GM12875 (cell line): ENCODE data around the gene SMAD3.

Experiments
- H3K4me3 ChIP-seq: one replicate; pipeline ENCODE4 v1.5.1; 2011; ENCODE audit warnings: low read depth, low read length, control low read depth
- TF ChIP-seq, protein P1 (sequence below): IDR thresholded peaks from 2 replicates; pipeline ENCODE4 v1.5.1; 2011; ENCODE audit warnings: low read depth, mild to moderate bottlenecking, control low read depth, inconsistent platforms, low read length, moderate library complexity, borderline replicate concordance; ENCODE audit not compliant: insufficient read depth

The SMAD3 gene

DNA sequence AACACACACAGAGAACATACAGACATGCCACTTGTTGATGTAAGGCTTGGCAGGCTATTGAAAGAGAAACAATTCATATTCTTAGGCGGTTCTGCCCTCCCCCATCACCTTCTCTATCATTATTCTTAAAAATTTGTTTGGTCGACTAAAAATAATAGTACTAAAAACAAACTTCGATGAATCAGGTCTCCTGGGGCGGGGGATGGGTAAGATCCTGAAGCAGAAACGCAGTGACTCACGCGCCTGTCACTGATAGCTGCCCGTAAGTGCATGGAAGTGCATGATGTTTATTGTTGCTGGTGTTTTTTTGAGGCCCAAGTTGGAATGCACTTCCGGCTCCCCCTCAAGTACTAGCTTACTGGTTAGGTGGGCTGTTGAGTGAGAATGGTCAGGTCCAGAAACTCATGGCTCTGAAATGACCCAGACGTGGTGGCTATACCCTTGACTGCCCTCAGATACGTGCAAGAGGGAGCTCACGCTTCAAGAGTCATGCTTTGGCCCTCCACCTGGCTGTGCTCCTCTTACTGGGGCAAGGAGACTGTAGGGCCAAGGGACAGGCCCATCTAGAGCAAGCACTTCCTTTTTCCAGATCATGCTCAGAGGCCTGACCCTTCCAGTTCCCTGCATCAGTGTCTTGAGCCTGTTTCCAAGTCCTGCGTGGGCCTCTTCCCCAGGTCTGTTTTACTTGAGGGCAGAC, 10.9 kb downstream of the SMAD3 start:
- TF ChIP-seq, protein P1, sequence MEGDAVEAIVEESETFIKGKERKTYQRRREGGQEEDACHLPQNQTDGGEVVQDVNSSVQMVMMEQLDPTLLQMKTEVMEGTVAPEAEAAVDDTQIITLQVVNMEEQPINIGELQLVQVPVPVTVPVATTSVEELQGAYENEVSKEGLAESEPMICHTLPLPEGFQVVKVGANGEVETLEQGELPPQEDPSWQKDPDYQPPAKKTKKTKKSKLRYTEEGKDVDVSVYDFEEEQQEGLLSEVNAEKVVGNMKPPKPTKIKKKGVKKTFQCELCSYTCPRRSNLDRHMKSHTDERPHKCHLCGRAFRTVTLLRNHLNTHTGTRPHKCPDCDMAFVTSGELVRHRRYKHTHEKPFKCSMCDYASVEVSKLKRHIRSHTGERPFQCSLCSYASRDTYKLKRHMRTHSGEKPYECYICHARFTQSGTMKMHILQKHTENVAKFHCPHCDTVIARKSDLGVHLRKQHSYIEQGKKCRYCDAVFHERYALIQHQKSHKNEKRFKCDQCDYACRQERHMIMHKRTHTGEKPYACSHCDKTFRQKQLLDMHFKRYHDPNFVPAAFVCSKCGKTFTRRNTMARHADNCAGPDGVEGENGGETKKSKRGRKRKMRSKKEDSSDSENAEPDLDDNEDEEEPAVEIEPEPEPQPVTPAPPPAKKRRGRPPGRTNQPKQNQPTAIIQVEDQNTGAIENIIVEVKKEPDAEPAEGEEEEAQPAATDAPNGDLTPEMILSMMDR, result no peak
- H3K4me3 ChIP-seq, result no peak overlapping the region

DNA sequence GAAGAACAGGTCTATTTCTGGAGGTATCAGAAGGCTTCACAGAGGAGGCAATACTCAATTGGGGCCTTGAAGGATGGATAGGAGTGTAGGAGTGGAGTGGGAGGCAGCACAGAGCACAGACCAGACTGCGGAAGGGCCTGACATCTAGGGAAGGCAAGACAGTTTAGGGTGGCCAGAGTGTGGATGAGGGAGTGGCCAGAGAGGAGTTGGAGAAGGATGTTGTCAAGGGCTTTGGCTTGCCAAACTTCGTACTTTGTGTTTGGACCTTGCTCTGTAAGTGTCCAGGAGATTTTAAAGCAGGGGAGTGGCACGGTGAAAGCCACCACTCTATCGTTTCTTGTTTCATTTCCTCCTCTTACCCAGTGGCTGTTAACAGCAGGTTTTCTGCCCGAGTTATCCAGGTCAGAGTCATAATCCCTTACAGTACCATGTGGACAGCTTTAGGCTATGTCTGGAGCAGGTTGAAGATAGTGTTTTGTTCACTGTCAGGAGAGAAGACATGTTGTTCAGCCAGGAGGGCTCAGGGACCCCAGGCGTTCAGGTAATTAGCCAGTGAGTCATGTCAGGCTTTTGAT, 12.3 kb downstream of the SMAD3 start:
- no peak overlapping the region for H3K4me3 ChIP-seq
- TF ChIP-seq, protein P1, result no peak

DNA sequence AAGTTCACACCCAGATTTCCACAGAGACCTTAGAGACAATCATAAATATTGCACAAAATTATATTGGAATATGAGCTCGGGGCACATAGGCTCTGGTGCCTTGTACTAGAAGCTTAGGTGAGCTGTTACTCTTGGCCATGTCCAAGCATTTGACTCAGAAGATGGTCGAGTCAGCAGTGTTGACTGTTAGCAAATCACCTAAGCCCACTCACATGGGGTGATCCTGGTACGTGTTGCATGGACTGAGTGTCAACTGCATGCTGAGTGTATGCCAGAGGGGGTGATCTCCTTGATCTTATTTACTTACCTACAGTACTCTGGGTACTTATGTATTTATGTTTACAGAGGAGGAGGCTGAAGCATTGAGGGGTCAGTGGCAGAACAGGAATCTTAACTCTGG, 14.0 kb downstream of the SMAD3 start:
- TF ChIP-seq, protein P1, result no peak
- H3K4me3 ChIP-seq, result no peak overlapping the region

DNA sequence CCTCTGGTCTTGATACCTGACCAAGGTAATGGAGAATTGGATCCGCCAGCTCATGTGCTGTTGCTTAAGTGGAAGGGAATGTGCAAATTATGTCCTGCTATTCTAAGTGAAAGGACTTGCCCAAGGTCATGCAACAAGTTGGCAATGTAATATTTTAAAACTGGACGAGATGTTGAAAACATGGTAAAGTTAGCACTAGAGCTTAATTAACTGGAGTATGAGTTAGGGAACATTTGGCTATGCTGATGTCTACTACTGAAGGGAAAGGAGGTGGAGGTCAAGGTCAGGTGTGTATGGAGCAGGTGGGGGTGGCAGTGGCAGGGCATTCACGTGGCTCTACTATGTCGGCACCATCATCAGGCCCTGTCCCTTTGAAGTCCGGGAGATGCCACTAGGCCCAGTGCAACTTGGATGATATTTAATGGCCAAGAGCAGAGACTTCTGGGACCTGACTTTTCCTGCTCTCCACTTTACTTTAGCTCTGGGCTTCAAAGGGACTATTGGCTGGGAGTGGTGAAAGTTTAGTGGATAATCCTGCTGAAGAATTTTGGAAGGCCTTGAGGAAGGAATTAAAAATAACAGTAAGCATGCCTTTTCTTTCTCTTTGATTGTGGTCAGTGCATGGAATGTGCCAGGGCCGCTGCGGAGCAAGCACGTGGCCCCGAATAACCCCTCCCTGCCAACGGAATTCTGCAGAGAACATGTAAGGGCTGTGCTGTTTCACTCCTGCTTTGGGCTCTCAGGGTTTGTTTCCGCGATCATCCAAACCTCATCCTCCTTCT, 14.9 kb downstream of the SMAD3 start:
- TF ChIP-seq, protein P1, result no peak
- no peak overlapping the region for H3K4me3 ChIP-seq

DNA sequence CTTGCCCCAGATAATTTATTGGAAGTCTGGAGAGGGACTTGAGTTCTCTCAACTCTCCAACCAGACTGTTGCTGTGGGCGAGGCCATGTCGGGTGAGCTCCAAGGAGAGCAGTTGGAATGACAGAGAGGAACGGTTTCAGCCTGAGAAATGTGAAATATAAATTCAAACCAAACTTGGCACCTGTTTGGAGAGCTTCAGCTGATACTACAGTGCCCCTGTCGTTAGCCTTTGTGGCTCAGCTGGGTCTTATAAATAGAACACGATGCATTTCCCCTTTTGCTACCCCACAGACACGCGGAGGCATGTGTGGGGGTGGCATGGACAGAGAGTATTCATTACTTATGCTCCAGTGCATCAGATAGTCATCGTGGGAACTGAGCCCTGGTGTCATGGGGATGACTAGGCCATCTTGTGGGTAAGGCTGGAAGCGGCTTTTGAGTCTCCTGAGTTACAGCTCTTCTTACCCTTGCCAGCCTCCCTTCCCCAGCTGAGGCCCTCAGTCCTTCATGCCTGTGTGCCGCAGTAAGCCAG, 15.6 kb downstream of the SMAD3 start:
- peak overlapping the region; percentile 16 for H3K4me3 ChIP-seq
- TF ChIP-seq, protein P1, result peak; percentile 30; the same call in 1 of the 2 replicates

DNA sequence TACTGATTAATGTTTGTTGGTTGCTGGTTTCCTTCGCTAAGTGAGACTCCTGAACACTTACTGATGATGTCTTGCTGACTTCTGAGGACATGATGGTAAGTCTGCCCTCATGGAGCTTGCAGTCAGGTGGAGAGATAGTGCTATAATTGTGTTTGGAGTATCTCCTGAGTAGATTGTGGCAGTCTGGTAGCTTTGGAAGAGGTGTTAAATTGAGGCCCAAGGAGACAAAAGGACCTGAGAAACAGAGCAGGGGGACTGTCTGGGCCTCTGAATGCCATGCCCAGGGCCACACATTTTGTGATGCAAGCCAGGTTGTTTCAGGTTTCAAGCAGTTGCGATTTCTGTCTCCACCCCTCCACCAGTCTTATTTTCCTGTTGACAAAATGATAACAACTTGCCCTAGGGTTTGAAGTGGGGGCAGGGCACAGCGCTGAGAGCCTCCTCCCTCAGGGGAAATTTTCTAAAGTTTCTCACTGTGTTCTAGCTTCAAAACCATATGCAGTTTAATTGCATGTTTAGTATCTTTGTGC, 16.7 kb downstream of the SMAD3 start:
- TF ChIP-seq, protein P1, result no peak
- H3K4me3 ChIP-seq, result no peak overlapping the region
